Measurements from ENCODE around the gene RITA1. TPM values are rescaled to one million over a fixed set of nuclear protein-coding genes. Genes with fewer than 3 reads are reported as not detected.

Gene RITA1
- total RNA-seq, 1 donor from 2014 or later = 15.5 TPM

DNA sequence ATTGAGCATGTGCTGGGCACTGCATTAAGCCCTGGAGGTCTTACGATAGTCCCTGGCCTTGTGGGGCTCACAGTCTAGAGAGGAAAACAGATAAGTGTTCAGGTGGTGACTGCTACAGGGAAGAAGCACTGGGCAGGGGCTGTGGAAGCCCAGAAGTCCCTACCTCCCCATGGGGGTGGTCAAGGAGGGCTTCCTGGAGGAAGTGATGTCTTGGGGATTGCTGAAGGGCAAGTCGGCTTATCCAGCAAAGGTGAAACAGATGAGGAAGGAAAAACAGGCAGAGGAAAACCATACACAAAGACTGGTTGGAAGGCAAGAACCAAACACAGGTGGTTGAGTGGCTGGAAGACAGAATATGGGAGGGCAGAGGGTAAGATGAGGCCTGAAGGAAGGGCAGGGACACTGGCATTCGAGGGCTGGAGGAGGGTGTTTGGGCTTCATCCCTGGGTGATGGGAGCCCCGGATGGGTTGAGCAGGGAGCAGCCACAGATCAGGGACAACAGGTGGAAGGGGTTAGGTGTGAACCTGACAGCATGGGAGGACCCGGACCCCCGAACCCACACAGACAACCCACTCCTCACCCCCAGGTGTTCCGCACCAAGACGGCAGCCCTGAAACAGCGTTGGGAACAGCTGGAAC lies 33.2 kb upstream of the RITA1 start:
- Mint-ChIP-seq H3K4me1 (ENCODE audit: low read depth) (peaks cover 18% of the 10 kb centered on the region), H3K27me3 (ENCODE audit: low read depth) (peaks cover 35% of the 10 kb centered on the region), H3K27ac (ENCODE audit: unreplicated experiment) (no peak overlapping the region), H3K4me3 (ENCODE audit: unreplicated experiment) (peak overlapping the region; percentile 12), H3K9me3 (ENCODE audit: low read depth) (peaks cover 3% of the 10 kb centered on the region), H3K36me3 (ENCODE audit: low read depth) (no peaks in the 10 kb centered on the region)
- TF ChIP-seq, protein P1, sequence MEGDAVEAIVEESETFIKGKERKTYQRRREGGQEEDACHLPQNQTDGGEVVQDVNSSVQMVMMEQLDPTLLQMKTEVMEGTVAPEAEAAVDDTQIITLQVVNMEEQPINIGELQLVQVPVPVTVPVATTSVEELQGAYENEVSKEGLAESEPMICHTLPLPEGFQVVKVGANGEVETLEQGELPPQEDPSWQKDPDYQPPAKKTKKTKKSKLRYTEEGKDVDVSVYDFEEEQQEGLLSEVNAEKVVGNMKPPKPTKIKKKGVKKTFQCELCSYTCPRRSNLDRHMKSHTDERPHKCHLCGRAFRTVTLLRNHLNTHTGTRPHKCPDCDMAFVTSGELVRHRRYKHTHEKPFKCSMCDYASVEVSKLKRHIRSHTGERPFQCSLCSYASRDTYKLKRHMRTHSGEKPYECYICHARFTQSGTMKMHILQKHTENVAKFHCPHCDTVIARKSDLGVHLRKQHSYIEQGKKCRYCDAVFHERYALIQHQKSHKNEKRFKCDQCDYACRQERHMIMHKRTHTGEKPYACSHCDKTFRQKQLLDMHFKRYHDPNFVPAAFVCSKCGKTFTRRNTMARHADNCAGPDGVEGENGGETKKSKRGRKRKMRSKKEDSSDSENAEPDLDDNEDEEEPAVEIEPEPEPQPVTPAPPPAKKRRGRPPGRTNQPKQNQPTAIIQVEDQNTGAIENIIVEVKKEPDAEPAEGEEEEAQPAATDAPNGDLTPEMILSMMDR (IDR thresholded peaks at IDR 0.05) = no peak
- DNase-seq (ENCODE audit: low spot score) = no peak

DNA sequence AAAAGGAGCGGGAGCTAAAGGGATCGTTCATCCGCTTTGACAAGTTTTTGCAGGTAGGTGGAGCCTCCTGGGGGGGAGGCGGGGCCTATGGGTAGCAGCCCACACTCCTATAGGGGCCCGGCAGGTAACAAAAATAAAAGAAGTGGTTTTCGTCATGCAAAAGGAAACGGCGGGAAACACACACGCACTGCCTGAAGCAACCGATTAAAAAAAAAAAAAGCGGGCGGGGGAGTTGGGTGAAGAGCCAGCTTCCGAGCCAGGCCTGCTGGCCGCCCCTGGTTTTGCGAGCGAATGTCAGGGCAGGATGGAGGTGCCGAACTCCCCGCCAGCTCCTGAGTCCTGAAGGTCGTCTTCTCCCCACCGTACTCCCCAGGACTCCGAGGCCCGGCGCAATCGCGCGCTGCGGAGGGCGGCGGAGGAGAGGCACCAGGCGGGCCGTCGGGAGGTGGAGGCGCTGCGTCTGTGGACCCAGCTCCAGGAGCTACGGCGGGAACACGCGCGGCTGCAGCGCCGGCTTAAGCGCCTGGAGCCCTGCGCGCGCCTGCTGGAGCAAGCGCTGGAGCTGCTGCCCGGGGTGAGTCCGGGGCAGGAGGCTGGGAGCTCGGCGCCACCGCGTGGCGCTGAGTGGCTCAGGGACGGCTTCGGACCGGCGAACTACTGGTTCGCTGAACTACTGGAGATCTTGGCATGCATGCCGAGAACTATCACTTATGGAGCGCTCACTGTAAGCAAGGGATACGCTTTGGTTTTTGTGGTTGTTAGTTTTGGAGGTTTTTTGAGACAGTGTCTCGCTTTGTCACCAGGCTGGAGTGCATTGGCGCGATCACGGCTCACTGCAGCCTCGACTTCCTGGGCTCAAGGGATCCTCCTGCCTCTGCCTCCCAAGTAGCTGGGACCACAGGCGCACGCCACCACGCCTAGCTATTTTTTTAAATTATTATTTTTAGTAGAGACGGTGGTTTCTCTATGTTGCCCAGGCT lies 32.4 kb upstream of the RITA1 start:
- peaks cover 2% of the 10 kb centered on the region for H3K36me3 Mint-ChIP-seq (ENCODE audit: low read depth)
- H3K9me3 Mint-ChIP-seq (ENCODE audit: low read depth) = no peaks in the 10 kb centered on the region
- no peak for DNase-seq (ENCODE audit: low spot score)
- peak overlapping the region; percentile 55 for H3K4me3 Mint-ChIP-seq (ENCODE audit: unreplicated experiment)
- TF ChIP-seq, protein P1 (IDR thresholded peaks at IDR 0.05) = peak; percentile 78
- no peak overlapping the region for H3K27ac Mint-ChIP-seq (ENCODE audit: unreplicated experiment)
- H3K27me3 Mint-ChIP-seq (ENCODE audit: low read depth) = peaks cover 31% of the 10 kb centered on the region
- H3K4me1 Mint-ChIP-seq (ENCODE audit: low read depth) = peaks cover 18% of the 10 kb centered on the region

DNA sequence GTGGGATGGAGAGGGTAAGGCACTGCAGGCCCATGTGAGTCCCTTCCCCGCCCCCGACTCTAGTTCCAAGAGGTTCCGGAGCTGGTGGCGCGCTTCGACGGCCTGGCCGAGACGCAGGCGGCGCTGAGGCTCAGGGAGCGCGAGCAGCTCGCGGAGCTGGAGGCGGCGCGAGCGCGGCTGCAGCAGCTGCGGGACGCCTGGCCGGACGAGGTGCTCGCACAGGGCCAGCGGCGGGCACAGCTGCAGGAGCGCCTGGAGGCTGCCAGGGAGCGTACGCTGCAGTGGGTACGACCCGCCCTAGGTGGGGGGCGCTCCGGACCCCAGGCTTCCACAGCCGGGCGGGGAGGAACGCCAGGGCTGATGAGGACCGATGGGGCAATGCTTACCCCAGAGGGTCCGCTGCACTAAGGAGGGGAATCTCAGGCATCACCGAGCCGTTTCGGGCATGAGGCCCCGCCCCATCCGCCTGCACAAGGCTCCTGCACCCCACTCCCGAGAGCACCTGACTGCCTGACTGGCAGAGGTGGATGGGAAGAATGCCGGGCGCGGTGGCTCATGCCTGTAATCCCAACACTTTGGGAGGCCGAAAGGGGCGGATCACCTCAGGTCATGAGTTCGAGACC lies 31.1 kb upstream of the RITA1 start:
- H3K27ac Mint-ChIP-seq (ENCODE audit: unreplicated experiment) = no peak overlapping the region
- peaks cover 17% of the 10 kb centered on the region for H3K4me1 Mint-ChIP-seq (ENCODE audit: low read depth)
- H3K4me3 Mint-ChIP-seq (ENCODE audit: unreplicated experiment) = no peak overlapping the region
- H3K36me3 Mint-ChIP-seq (ENCODE audit: low read depth) = peaks cover 9% of the 10 kb centered on the region
- H3K27me3 Mint-ChIP-seq (ENCODE audit: low read depth) = peaks cover 31% of the 10 kb centered on the region
- TF ChIP-seq, protein P1 (IDR thresholded peaks at IDR 0.05) = no peak
- no peak for DNase-seq (ENCODE audit: low spot score)
- H3K9me3 Mint-ChIP-seq (ENCODE audit: low read depth) = no peaks in the 10 kb centered on the region

DNA sequence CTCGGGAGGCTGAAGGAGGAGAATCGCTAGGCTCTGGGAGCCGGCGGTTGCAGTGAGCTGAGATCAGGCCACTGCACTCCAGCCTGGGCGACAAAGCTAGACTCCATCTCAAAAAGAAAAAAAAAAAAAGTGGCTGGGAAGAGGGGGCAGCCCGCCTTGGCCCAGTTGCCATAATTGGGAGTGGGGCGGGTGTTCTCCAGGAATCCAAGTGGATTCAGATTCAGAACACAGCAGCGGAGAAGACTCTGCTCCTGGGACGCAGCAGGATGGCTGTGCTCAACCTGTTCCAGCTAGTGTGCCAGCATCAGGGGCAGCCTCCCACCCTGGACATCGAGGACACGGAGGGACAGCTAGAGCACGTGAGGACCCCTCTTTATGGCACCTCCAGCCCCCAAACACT lies 30.5 kb upstream of the RITA1 start:
- DNase-seq (ENCODE audit: low spot score) = no peak
- peaks cover 27% of the 10 kb centered on the region for H3K27me3 Mint-ChIP-seq (ENCODE audit: low read depth)
- H3K27ac Mint-ChIP-seq (ENCODE audit: unreplicated experiment) = no peak overlapping the region
- H3K4me3 Mint-ChIP-seq (ENCODE audit: unreplicated experiment) = no peak overlapping the region
- TF ChIP-seq, protein P1 (IDR thresholded peaks at IDR 0.05) = no peak
- H3K36me3 Mint-ChIP-seq (ENCODE audit: low read depth) = peaks cover 13% of the 10 kb centered on the region
- H3K4me1 Mint-ChIP-seq (ENCODE audit: low read depth) = peaks cover 11% of the 10 kb centered on the region
- no peaks in the 10 kb centered on the region for H3K9me3 Mint-ChIP-seq (ENCODE audit: low read depth)

DNA sequence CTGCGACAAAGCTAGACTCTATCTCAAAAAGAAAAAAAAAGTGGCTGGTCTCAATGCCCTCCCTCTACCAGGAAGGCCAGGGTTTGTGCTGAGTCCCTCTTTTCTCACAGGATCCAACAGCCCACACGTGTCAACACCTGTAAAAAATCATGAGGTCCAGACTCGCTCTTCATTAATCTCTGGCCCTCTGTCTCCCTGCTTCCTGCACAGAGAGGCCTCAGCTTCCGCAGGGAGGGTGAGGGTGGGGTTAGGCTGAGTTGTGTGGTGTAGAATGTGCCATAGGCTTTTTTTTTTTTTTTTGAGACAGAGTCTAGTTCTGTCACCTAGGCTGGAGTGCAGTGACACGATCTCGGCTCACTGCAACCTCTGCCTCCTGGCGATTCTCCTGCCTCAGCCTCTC lies 29.9 kb upstream of the RITA1 start:
- Mint-ChIP-seq H3K27ac (ENCODE audit: unreplicated experiment) (no peak overlapping the region), H3K4me3 (ENCODE audit: unreplicated experiment) (no peak overlapping the region), H3K4me1 (ENCODE audit: low read depth) (peaks cover 11% of the 10 kb centered on the region), H3K9me3 (ENCODE audit: low read depth) (no peaks in the 10 kb centered on the region), H3K36me3 (ENCODE audit: low read depth) (peaks cover 16% of the 10 kb centered on the region), H3K27me3 (ENCODE audit: low read depth) (peaks cover 24% of the 10 kb centered on the region)
- DNase-seq (ENCODE audit: low spot score) = no peak
- TF ChIP-seq, protein P1 (IDR thresholded peaks at IDR 0.05) = no peak
